Pulmonary artery endothelial cell (primary cell): ENCODE data around the gene BAZ1A. TPM values are rescaled to one million over a fixed set of nuclear protein-coding genes. Genes with fewer than 3 reads are reported as not detected.
"Not testable (repeated sequence)": the region's sequence is repeated elsewhere in the genome, so short reads cannot be mapped to it uniquely, and the experiment has no call there.

ENCODE experiments used
- DNase-seq: peaks from one replicate; pipeline ENCODE4 v3.0.0-alpha.2; 2011; ENCODE audit warnings: low read depth, low spot score
- total RNA-seq: library from RNA; depleted of rRNA; stranded (reverse); fragments of >200 nt; gene quantifications from 2 replicates; pipeline ENCODE4 v1.2.3, GENCODE V29; 2014

BAZ1A gene
- total RNA-seq, 1 donor from 2014 or later, result 51.5 TPM

- no peak for DNase-seq
These were observed 16.4 kb downstream of the BAZ1A start for GRCh38 chr14:34858765-34859164.

GRCh38 chr14:34857689-34858449 lies 17.3 kb downstream of the BAZ1A start:
- no peak for DNase-seq

- DNase-seq, result no peak
These were observed 22.1 kb downstream of the BAZ1A start for GRCh38 chr14:34853041-34853440.

- no peak for DNase-seq
These were observed 23.8 kb downstream of the BAZ1A start for GRCh38 chr14:34851395-34851794.

GRCh38 chr14:34845869-34846268 lies 29.3 kb downstream of the BAZ1A start:
- DNase-seq, result no peak

GRCh38 chr14:34843011-34843554 lies 32.1 kb downstream of the BAZ1A start:
- DNase-seq, result no peak

- no peak for DNase-seq
These were observed 37.3 kb downstream of the BAZ1A start for GRCh38 chr14:34837801-34838322.

- DNase-seq, result no peak
These were observed 39.8 kb downstream of the BAZ1A start for GRCh38 chr14:34835312-34835711.

- DNase-seq, result no peak
These were observed 41.3 kb downstream of the BAZ1A start for GRCh38 chr14:34833549-34834523.

GRCh38 chr14:34826661-34827060 lies 48.5 kb downstream of the BAZ1A start:
- no peak for DNase-seq

GRCh38 chr14:34824826-34825225 lies 50.3 kb downstream of the BAZ1A start:
- DNase-seq, result no peak

- DNase-seq, result no peak
These were observed 50.9 kb downstream of the BAZ1A start for GRCh38 chr14:34824256-34824655.

- no peak for DNase-seq
These were observed 57.4 kb downstream of the BAZ1A start for GRCh38 chr14:34817768-34818167.

- DNase-seq, result no peak
These were observed 65.1 kb downstream of the BAZ1A start for GRCh38 chr14:34810028-34810427.

- no peak for DNase-seq
These were observed 68.9 kb downstream of the BAZ1A start for GRCh38 chr14:34806257-34806656.

- no peak for DNase-seq
These were observed 70.2 kb downstream of the BAZ1A start for GRCh38 chr14:34804933-34805332.

GRCh38 chr14:34798861-34799260 lies 76.3 kb downstream of the BAZ1A start:
- not testable (repeated sequence) for DNase-seq

- no peak for DNase-seq
These were observed 77.2 kb downstream of the BAZ1A start for GRCh38 chr14:34797747-34798583.

GRCh38 chr14:34796902-34797301 lies 78.3 kb downstream of the BAZ1A start:
- no peak for DNase-seq

GRCh38 chr14:34794941-34795340 lies 80.2 kb downstream of the BAZ1A start:
- no peak for DNase-seq

GRCh38 chr14:34794217-34794616 lies 80.9 kb downstream of the BAZ1A start:
- DNase-seq, result no peak
